GM18858 (cell line): ENCODE results near the gene PSMB7.

Source experiments
- ATAC-seq: cut with Tn5 transposase; IDR thresholded peaks from one replicate; pipeline ENCODE4 v1.9.1; 2021; ENCODE audit not compliant: unreplicated experiment

Gene PSMB7

GRCh38 chr9:124303762-124304161 is 111.5 kb downstream of the PSMB7 start:
- no peak for ATAC-seq
